HG02571 (cell line): ENCODE measurements around the gene CHST2.

Experiments
- ATAC-seq: cut with Tn5 transposase; IDR thresholded peaks from one replicate; pipeline ENCODE4 v1.9.1; 2021; ENCODE audit warnings: mild to moderate bottlenecking, moderate library complexity; ENCODE audit not compliant: unreplicated experiment

CHST2 gene

DNA sequence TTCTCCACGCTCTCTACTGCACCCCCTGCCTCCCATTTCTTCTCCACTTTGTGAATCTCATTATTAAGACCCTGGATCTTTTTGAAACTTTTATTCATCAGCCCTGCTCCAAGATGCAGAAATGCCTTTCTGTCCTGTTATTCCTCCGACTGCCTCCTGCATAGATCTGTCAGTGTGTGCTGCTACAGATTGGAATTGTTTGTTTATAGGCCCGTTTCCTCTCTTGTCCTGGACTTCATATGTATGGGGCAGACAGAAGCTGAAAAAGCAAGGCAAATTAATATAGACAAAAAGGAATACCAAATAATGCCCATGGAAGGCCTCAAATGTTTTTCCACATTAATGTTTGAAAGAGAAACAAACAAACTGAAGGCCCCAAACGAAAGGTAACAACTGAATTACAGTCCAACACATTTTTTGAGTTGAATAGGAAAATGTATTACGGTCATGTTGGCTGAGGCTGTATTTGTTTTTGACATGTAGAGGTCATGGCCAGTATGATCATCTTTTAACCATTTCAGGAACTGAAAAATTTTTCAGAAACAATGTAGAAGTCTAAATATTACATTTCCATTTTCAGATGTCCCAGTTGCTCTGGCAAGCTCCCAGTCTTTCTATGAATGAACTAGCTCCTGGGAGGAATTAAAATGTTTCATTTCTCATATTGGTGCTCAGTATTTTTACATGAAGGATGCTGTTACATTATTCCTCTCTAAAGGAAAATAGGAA is 8.8 kb downstream of the CHST2 start:
- no peak for ATAC-seq

DNA sequence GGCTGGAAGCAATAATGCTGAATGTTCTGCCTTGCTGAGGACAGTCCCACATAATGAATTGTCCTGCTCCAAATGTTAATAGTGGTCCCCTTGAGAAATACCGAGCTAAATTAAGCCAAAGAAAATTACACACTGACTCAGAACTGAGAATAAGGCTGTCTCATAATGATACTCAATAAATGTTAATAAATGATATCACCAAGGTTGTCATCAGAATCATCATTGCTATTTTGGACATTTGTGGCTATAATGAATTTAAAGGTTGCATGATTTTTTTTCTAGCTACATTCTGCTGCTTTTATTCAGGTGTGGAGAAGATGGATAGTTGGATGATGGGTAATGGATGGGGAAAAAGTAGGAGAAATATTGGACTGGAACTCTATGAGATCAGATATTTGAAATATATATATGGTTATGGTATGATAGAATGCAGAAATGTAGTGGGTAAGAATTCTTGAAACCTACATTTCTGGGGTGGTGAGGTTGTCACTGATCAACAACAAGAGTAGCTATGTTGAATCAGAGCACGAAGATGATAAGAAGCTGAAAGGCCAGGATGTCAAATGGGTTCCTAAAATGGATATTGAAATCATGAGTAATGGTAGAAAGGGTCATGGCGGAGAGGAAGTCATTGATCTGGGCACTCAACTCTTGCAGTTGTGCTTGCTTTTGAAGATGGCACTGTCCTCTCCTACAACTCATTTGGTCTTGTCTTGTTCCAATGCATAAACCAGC is 12.8 kb downstream of the CHST2 start:
- no peak for ATAC-seq

DNA sequence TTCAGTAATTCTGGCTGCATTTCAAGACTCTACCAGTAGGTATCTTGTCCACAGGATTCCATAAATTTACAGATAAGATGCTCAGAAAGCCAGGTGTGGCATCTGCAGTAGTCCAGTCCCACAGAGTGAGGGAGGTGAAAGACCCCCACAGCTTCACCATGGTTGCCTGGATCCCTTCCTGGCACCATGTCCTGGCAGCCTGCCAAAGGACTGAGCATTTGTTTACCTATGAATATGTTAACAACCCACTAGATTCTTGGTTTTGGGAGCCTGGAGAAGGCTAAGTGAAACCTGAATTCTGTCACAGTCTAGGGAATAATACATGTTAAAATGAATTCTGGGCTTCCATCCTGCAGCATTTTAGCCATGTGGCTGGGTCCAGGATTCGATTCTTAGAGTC is 14.9 kb downstream of the CHST2 start:
- no peak for ATAC-seq

DNA sequence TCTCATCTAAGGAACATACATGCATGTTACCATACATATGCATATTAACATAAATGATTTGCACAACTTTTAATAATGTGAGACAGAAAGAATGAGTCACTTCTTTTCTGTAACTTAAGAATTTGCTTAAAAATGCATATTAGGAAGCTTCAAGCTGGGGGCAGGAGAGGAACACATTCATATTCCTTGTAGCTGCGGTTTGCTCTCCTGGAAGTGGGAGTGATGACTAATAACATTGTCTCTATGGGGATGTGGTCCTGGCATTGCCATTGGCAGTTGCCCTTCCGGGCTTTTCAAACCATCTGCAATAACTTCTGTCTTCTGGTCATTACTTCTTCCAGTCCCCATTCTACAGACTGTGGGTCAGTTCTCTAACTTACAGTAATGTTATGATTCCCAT is 15.6 kb downstream of the CHST2 start:
- ATAC-seq = no peak

DNA sequence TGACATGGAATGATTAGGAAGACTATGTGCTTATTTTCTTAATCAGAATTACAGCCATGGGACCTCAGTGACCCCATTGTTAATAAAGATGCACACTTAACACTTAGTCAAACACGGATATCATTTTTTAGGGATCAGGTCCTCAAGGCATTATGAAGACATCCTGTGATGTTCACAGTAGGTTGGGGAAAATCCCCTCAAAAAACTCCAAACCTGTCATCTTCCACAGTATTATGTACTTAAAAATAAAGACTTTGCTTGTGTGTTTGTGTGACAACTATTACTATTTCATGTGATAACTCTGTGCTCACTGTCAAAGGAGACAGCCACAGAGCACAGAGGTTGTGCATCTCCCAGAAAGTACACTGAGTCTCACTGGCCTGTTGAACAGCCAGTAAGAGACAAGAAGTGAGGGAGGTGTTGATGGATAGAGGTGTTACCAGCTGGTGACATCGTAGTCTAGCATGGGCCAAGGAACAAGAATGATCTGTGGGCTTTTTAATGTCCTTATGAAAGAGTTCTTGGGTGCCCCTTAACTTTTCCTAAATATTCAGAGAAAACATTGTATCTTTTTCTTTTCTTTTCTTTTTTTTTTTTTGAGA is 18.0 kb downstream of the CHST2 start:
- no peak for ATAC-seq

DNA sequence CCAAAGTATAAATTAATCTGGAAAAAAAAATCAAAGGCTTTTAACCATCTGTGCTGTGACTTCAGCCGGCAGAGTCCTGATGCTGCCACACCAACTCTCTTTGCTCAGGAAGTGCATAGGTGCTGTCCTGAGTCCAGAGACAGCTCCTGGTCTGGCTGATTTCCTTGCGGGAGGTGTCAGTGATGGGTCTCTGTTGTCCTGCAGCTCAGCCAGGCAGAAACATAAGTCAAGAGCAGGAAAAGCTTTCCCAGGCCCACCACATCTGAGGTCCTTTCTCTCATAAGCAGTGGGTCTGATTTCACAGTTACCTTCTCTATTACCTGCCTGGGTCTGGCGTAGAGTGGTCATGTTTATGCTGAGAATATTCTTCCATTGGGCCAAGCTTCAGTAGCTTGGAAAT is 19.4 kb downstream of the CHST2 start:
- no peak for ATAC-seq

DNA sequence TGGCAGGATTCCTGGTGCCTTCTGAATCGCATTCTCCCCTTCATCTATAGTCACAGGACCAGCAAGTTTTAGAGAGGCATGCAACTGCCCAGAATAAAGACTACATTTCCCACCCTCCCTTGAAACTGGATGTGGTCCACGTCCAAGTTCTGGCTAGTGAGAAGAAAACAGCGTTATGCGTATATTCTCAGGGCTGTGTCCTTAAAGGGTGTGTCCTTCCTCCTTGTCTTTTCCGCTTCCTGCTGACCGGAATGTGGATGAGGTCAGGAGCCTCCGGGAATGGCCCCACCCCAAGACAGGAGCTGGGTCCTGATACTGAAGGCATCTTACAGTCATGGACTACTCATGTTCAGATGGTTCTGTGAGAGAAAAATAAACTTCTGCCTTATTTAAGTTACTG is 20.2 kb downstream of the CHST2 start:
- ATAC-seq = no peak

DNA sequence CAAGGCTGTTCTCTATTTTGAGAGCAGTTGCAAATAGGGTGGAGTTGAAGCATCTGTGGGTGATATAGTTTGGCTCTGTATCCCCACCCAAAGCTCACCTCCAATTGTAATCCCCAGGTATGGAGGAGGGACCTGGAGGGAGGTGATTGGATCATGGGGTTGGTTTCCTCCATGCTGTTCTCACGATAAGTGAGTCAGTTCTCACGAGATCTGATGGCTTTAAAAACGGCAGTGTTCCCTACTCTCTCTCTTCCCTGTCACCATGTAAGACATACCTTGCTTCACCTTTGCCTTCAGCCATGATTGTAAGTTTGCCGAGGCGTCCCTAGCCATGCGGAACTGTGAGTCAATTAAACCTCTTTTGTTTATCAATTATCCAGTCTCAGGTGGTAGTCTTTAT is 21.0 kb downstream of the CHST2 start:
- no peak for ATAC-seq

DNA sequence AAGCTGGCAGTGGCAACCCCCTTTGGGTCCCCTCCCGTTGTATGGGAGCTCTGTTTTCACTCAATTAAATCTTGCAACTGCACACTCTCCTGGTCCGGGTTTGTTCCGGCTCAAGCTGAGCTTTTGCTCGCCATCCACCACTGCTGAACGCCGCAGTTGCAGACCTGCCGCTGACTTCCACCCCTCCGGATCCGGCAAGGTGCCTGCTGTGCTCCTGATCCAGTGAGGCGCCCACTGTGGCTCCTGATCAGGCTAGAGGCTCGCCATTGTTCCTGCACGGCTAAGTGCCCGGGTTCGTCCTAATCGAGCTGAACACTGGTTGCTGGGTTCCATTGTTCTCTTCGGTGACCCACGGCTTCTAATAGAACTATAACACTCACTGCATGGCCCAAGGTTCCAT is 22.8 kb downstream of the CHST2 start:
- ATAC-seq = no peak

DNA sequence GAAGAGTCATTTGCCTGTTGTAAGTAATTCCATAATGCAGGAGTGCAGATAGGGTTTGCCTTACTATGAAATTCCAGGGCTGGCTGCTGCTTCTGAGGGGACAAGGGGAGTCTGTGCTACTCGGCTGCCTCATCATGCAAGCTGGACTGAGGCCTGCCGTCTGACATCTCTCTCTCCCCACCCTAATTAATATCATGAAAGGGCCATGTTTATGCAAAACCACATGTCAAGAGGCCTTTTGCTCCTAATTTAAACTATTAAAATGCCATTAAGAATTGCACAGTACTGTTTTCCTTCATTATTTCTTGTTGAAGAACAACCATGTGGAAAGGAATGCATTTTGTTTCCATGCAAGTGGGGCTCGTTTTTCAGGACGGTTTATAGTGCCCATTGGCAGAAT is 26.3 kb downstream of the CHST2 start:
- no peak for ATAC-seq

DNA sequence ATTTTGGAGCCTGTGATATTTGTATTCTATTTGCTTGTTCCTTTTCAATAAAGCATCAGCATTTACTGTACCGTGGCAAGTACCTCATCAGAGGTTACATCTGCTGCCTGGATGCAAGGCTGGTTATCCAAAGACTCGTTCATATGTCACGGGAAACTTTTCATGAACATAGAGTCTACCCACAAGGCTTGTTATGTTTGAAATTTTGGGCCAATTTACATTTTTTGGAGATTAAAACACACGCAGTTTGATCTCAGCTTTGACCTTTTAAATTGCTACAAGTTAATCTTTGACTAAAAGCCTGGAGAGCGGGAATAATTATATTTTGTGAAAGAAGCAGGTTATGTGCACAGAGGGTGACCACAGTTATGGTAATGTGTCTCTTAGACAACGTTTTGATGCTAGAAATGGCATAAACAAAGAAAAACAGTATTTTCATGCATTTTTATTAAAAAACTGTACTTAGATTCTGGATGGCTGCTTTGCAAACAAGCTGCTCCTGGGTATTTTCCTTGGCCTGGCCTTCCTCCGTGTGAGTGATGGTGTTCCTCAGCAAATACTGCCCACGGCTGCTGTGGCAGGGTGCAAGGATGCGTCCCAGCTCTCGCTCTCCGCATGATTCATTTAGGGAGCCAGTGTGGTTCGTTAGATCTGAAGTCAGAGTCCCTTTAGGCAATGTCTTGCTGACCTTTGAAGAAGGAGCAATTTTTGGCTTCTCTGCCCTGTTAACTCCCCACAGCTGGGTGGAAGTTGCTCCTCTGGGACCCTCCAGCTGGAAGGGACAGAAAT is 27.1 kb downstream of the CHST2 start:
- no peak for ATAC-seq

DNA sequence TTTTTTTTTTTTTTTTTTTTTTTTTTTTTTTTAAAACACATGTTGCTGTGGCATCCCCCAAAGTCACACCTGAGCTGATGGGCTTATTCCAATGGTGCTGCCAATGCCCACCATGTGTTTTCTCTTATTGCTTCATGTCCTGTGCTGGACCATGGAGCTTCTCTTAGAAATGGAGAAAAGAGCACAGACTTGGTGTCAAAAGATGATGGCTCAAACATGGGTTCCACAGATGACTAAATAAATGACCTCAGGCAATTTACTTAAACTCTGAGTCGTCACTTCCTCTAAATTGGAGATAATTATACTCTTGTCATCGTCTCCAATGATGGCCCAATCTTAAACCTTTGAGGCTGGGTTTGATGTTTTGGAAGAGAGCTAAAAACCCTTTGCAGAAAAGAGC is 28.1 kb downstream of the CHST2 start:
- ATAC-seq = no peak

DNA sequence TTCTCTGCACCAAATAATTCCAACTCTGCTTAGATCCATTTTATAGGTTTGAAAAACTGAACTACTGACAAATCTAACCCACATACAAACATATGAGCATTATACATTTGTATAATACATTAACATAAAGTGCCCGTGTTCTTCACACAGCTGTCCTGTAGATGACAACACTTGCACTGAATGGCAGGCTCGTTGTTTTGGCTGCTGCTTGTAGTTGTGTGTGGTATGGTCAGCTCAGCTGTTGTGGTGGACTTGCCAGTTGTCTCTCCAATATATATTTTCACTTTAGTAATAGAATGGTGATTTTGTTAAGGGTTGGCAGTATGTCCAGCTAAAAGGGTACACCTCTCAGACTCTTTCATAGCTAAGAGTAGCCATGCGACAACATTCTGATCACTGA is 30.5 kb downstream of the CHST2 start:
- no peak for ATAC-seq

DNA sequence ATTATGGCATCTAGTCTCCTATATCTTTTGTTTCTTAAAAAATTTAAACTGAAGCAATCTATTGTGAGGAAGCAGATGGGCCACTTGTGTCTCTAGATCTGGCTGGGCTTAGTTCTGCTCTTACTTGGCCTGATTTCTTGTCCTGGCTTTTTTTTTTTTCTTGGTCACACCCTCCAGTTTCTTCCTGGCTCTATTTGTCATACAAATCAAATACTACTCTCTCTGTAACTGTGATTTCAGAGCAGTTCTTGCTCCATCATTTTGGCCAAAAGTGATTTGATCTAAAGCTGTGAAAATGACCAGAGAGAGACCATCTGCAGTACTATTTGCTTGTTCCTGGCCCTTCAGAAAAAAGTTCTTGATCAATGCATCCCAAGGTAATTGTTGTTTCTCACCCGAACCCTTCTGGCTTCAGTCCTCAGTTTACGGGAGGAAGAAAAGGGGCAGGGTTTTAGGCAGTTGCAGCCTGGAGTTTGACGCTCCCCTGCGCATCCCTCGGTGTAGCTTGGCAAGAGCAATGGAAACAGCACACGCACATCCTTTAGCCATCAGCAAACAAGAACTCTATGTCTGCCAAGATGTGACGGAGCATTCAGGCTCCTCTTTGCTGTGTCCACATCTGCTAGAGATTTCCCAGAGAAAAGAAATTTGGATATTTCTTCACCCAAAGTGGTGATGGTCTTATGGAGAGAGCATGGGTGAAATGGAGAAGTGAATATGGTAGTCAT is 31.6 kb downstream of the CHST2 start:
- ATAC-seq = no peak

DNA sequence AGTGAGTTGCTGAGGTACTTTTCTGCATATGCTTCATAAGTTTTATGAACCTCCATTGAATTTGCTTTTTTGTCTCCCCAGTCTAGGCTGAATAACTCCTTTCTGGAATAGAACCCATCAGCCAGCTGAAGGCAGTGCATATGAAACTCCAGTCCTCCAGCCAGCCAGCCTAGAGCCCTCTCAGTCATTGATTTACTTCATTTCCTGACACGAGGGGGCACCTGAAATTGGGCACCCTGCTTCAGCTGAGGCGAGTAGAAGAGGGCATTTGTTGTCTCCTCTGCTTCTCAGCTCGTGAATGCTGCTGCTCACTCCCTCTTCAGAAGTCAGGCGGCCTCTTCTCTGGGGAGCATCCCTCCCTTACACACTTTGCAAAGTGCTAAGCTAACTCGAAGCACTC is 32.5 kb downstream of the CHST2 start:
- no peak for ATAC-seq

DNA sequence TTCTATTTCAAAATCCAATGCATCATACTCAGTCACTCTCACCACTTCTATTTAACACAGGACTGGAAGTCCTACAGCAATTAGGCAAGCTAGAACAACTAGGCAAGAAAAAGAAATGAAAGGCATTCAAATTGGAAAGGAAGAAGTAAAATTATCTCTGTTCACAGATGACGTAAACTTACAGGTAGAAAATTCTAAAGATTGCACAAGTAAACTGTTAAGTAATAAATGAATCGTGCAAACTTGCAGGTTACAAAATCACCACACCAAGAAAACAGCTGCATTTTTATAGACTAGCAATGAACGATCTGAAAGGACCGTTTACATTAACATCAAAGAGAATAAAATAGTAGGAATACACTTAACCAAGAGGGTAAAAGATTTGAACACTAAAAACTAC is 36.2 kb downstream of the CHST2 start:
- ATAC-seq = no peak

DNA sequence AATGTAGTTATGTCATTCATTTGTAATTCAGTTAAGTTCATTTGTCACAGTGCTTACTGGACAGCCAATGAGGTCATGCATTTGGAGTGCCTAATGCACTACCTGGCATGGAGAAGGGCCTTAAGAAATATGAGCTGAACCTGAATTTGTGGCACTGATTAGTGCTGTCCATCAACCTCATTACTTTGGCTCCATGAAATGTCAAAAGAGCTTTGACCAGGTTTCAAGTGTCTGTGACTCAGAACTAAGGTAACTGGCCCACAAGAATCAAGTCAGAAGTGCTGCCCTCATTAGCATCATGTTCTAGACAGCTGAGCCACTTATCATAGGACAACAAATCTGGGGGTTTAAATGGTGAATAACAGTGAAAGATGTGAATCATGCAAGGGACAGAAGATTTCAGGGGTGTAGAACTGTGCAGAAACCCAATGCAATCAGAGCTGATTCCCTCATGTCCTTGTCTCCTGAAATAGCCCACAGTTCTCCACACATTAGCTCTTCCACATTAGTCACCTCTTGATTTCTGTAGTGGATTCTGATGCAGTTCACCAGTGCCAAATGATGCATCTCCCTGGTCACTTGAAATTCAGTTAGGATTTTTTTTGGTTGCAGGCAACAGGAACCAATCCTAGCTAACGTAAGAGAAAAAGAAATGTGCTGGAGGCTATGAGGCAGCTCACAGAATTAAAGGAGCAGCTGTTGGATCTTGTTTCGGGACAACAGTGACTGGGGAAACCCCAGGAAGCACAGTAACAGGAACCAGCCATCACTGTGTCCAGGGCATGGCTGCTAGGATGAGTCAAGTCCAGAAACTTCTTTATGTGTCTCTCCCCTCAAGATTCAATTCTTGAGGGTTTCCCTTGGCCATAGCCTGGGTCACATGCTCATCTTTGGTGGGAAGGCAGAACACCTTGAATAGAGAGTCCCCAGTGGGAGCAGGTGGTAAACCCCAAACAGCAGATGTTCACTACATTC is 38.7 kb downstream of the CHST2 start:
- peak; percentile 79 for ATAC-seq

DNA sequence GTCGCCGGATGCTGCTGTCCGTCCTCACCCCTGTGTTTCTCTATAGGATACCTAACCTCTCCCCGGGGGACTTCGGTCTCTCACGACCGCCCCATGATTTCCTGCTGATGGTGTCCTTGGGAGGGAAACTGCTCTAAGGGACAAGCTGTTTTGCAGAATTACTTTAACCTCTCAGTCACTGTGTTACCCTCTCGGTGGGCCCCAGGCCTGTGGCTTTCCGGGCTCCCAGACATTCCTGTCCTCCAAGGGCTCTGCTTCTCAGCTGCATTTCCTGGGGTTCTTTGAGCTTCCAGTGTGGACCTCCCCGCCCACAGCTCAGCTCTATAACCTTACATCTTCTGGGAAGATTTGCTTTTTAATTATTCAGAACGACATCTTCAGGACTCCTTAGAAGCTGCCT is 40.9 kb downstream of the CHST2 start:
- no peak for ATAC-seq

DNA sequence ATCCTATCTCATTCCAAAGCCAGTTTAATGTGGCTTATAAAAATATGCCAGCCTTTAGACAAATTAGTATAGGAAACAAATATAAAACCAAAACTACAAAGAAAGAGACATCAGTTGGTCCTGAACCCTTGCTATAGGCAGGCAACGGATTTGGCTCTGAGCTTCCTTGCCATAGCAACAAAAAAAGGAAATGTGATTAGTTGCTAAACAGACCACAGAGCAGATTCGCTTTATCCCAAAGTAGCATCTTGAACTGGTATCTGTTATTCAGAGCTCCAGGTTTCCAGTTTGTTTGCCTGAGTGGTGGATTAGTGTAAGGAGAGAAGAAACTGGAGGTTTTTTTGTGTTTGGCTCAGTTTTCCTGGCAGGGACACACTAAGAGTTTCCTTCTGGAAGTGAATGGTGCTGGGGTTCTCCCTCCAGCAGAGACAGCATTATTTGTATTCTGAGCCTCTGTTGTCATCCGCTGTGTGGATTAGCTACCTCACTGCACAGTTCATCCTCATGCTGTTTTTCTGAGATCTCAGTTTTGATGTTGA is 44.1 kb downstream of the CHST2 start:
- ATAC-seq = no peak
